IPS DF 4.7 (cell line): ENCODE measurements around the gene SLC9A1.
"Not testable (repeated sequence)": the region's sequence is repeated elsewhere in the genome, so short reads cannot be mapped to it uniquely, and the experiment has no call there.

Experiments used
- DNase-seq: peaks from one replicate; pipeline ENCODE4 v3.0.0-alpha.2; 2013; ENCODE audit warnings: low spot score; ENCODE audit errors: extremely low read depth

SLC9A1 gene

DNA sequence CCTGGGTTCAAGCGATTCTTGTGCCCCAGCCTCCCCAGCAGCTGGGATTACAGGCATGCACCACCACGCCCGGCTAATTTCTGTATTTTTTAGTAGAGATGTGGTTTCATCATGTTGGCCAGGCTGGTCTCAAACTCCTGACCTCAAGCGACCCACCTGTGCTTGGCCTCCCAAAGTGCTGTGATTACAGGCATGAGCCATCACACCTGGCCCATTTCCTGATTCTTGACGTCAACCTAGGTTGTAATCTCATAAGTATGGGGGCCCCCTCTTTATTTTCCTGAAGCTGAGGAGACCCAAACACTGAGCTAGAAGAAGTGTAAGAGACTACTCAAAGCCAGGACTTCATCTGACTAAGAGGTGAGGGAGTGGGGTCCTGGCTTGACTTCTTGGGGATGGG, 21.8 kb downstream of the SLC9A1 start:
- no peak for DNase-seq

DNA sequence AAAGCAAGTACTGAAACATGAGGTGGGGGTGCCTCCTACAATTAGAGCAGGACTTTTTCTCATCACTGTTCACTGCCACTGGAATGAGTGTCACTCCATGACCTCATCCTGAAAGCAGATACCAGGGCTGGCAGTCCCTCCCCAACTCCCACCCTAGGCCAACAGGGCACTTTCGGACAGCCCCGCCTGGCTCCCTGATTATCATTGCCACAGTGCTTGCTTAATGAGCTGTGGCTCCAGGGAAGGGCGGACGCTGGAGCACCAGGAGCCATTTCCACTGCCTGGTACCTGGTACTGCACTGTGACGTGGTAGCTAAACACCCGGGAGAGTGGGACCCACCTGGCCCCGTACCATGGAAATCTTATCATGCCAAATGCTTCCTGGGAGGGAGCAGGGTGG, 22.3 kb downstream of the SLC9A1 start:
- no peak for DNase-seq

DNA sequence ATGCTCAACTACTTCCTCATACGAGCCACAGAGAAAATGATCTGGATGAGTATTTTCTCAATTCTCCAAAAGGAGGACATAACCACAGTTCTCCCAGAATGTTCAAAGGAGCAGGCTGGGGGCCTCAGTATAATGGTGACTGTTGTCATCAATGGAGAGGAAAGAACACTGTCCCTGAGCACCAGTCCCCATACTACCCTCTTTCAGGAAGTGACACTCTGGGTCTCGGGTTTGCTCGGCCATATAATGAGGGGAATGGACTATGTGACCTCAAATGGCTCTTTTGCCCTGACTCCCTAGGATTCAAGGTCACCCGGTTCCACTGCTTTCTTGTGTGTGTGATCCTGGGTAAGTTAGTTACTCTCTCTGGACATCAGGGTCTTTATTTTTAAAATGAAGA, 22.8 kb downstream of the SLC9A1 start:
- DNase-seq: no peak

DNA sequence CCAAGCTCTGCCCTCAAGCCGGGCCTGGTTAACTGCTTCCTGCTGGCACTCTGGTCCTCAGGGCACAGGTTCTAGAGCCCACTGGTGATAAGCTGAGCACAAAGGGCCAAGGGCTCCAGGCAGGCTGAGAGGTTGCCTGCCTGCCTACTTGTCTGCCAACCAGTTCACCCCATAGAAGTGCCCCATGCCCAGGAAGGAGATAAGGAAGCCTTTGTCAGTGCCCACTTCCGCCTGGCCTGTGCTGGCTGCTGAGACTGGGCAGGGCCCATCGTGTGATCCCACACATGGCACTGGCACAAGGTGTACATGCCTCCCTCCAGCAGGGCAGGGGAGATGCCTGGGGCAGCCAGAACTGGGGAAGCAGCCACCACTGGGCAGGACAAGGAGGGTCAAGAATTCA, 24.1 kb downstream of the SLC9A1 start:
- no peak for DNase-seq

DNA sequence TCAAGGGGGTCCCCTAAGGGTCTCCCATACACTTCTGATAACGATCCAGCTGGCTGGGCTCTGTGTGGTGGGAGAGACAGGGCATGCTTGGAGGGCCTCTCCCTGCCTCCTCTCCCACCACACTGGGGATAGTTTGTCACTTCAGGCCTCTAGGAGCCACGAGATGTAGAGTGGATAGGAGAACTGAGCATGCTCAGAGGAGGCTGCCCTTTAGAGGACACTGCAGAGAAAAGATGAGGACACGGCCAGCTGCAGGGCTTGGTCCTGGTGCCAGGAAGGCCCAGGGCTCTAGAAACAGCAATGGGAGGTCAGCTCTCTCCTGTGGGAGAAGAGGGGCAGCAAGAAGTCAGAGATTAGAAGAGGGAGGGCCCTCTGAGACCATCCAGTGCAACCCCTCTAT, 25.7 kb downstream of the SLC9A1 start:
- DNase-seq: no peak

DNA sequence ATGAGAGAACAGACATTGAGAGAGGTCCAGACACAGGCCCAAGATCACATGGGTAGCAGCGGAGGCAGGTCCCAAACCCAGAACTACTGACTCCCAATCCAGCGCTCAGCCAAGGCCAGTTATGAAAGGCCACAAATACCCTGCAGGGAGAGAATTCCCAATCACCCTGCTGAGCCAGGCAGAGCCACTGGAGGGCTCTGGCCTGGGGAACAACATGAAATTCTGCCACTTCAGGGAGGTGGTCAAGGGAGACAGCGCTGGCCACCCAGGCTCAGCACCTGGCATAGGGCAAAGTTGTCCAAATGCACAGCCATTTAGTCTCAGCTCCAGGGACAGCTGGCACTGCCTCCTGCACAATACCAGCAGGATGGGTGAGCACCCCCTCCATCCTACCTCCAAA, 27.5 kb downstream of the SLC9A1 start:
- no peak for DNase-seq

DNA sequence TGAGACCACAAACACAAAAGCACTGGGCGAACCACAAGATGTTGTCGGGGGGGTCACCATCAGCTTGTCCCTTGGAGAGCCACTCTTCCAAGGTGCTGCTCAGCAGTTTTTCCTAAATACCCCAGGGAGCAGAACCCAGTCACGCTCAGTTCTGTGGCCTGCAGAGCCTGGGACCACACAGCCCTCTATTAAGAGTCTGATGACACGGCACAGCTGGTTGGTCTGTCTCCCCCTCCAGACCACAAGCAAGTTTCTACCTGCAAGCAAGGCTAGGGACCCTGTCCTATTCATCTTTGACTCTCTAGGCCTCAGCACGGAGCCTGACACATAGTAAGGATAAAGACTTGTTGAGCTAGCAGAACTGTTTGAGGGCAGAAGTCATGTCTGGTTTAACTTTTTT, 28.5 kb downstream of the SLC9A1 start:
- DNase-seq: no peak

DNA sequence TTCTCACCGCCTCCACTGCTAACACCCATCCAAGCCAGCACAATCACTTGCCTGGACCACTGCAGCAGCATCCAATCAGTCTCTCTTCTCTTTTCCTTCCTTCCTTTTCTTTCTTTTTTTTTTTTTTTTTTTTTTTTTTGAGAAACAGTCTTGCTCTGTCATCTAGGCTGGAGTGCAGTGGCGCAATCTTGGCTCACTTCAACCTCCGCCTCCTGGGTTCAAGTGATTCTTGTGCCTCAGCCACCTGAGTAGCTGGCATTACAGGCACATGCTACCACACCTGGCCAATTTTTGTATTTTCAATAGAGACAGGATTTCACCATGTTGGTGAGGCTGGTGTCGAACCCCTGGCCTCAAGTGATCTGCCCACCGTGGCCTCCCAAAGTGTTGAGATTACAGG, 29.8 kb downstream of the SLC9A1 start:
- DNase-seq: not testable (repeated sequence)

DNA sequence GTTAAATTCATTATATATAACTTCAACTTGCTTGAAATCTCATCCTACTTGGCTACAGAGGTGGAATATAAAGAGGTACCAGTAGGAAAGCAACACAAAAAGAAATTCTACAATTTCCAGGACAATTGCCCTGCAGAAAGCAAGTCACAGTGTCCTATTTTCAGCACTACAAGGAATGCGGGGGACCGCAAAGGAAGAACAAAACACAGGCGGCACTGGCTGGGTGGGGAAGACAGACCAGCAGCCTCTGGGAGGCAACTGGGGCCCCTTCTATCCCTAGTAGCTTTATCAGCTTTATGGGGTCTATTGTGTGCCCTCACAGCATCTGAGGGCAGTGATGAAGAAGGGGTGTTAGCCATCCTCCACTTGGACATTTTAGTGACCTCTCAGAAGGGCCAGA, 30.5 kb downstream of the SLC9A1 start:
- no peak for DNase-seq

DNA sequence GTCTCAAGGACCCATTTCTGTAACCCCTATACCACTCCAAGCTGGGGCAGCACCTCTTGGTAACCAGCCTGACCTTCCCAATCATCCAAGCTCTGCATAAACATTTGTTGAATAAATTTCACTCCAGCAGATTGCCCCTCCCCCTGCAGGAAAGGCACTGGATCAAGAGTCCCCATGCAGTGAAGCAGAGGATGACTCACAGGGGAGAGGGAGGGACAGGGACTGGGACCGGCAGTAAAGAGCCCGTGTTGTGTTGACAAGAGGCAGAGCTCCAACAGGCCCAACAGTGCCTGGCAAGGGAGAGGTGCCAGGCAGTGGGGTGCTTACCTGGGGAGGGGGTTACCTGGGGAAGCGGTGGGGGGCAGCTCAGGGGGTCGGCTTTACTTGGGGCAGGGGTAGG, 32.3 kb downstream of the SLC9A1 start:
- no peak for DNase-seq

DNA sequence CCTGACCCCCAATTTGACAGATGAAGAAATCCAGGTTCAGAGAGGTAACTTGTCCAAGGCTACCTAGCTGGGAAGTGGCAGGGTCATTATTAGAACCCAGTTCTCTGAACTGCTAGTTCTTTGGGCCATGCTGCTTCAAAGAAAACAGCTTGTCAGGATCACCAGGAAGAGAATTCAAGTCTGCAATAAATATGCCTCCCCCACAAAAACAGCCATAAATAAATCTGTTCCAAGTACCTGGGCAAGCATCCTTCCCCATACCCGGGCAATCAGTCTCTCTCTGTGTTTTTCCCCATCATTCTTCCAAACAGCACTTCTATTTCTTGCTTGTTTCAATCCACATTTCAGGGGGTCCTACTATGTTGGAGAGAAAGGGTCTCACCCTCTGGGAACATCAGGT, 34.1 kb downstream of the SLC9A1 start:
- DNase-seq: no peak

DNA sequence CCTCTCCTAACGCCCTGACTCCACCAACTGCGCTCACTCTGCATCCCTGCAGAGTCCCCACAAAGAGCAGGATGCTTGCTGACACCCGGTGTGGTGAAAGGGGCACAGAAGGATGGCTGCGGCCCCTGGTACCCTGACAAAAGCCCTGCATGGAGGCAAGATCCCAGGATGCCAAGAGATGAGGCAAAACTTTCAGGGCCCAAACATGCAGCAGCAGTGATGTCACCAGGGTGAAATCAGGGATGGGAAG, 36.6 kb downstream of the SLC9A1 start:
- DNase-seq: no peak

DNA sequence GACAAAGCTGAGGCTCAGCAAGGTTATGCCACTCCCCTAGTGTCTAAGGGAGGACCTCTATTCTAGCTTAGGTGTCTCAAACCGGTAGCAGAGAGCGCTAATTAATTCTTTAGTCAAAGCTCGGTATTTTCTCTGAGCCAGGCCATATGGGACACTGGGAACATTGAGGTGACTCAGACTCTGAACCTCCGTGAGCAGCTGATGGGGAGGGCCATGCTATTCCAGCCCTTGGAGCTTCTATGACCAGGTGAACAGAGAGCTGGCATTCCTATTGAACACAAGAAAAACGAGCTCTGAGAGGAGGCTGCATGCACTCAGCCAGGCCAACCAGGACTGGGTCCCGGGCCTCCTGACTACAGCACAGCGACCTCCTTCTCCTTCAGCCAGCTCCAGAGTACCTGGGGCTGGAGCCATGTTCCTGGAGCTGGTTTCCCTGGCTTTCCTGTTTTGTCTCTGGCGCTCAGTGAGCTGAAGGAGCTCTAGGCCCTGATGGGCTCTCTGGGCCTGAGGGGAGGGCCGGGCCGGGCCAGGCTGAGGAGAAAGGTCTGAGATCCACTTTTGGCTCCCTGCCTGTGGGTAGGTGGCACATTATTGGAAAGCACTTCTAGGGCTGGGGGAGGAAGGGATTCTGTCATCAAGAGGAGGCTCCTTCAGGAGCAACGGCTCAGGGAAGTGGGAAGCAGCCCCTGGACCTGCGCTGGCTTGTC, 37.0 kb downstream of the SLC9A1 start:
- no peak for DNase-seq

DNA sequence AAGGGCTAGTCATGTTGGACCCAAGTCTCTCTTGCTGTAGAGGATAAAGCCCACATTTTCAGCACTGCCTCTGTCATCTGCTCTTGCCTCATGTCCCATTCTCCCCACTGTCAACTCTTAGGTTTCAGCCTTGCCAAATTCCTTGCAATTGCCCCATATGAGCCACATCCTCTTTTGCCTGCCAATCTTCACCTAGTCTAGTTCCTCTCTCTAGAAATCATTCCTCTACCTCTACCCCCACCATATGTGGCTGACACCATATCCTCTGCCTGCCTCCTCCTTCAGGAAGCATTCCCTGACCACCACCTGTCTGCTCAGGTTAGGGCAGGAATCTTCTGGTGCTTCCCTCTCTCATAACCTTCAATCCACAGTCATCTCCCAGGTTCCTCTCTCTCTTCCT, 38.2 kb downstream of the SLC9A1 start:
- no peak for DNase-seq

DNA sequence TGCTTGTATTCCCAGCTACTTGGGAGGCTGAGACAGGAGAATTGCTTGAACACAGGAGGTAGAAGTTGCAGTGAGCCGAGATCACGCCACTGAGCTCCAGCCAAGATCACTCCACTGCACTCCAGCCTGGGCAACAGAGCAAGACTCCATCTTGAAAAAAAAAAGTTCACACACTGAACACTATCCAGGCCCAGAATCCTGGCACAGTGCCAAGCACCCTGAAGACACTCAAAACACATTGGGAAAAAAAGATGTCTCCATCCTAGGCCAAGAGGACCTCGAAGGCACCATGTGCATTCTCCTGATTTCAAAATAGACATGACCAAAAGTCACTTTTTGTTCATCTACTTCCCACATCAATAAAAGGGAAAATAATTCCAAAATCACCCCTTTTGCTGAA, 38.7 kb downstream of the SLC9A1 start:
- DNase-seq: no peak

DNA sequence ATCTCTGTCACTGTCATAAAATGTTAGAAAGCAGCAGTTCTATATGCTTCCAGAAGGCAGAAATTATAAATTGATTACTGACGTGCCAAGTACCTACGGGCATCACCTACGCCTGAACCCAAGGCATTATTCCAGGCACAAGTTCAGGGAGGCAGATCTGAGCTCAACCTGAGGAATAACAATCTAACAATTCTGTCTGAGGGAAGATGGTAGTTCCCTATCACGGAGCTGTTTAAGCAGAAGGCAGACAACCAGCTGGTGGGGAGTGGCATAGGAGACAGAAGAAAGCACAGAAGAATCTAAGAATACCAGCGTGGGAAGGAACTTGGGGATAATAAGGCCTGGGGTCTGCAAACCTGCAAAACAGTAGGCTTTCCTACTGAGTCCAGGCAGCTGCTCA, 40.4 kb downstream of the SLC9A1 start:
- no peak for DNase-seq

DNA sequence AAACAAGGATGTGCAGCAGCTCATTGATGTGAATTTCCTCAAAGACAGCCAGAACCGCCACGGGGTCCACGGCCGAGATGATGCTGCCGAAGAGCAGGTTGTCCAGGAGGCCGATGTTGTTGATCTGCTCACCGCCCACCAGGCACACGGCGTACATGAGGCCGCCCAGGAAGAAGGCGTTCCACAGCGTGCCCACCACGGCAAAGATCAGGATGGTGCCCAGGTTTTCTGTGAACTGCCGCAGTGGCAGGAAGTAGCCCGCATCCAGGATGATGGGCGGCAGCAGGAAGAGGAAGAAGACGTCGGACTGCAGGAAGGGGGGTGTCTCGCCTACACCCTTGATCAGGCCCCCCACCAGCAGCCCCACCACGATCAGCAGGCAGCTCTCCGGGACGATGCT, 41.1 kb downstream of the SLC9A1 start:
- DNase-seq: no peak

DNA sequence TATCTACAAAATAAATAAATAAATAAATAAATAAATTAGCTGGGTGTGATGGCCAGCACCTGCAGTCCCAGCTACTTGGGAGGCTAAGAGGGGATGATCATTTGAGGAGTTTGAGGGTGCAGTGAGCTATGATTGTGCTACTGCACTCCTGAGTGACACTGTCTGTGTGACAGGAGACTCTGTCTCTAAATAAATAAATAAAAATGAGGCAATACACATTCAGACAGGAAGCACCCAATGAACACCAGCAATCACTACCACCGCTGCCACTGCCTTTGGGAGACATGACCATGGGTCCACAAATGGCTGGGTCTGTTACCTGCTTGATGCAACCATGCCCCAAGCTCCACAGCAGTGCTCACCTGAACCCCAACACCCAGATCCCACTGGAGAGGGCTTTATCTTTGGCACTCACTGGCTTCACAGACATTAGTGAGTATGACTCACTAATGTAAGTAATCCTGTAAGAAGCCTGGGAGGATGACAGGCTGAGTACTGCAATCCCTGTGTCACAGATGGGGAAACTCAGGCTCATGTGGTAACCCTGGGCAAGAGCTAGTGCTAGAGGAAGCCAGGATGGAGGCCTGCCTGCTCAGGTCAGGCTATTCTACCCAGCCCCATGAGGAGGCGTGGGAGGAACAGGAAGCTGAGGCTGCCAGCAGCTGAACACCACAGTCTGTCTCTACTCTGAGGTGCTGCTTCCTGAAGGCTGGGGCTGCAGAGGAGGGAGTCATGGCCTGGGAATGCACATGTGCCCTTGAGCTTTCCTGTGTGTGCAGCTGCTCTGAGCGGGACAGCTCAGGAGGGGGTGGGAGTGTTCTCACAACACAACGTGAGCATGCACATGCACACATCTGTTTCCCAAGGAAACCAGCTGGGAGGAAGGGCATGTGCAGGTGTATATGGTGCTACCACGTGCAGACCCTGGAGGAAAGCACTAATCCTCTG, 43.0 kb downstream of the SLC9A1 start:
- DNase-seq: no peak

DNA sequence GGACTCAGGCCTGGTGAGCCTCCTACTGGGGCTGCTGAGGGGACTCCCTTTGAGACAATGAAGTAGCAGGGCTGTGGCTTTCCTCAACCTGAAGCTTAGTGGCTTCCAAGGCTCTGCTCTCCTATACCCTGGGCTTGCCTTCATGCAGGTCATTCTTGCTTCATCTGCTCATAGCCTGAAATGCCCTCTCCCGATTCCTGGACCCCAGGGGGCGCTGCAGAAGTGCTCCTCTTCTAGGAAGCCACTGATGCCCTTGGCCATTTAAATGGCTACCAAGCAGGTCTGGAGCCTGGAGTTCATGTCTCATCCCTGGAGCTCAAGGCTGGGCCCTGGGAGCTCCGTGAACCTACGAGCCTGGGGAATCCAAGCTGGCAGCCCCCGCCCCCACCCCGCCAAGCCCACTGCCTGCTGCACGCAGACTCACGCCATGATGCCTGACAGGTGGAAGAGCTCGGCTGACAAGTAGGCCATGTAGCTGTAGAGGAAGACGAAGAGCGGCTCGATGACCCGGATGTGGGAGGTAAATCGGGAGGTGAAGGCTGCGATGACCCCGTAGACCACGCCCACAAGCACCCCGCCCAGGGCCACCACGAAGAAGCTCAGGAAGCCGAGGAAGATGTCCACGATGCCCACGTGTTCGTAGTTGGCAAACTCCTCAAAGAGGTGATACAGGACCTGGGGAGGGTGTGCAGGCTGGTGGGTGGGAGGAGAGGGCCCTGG, 45.7 kb downstream of the SLC9A1 start:
- no peak for DNase-seq

DNA sequence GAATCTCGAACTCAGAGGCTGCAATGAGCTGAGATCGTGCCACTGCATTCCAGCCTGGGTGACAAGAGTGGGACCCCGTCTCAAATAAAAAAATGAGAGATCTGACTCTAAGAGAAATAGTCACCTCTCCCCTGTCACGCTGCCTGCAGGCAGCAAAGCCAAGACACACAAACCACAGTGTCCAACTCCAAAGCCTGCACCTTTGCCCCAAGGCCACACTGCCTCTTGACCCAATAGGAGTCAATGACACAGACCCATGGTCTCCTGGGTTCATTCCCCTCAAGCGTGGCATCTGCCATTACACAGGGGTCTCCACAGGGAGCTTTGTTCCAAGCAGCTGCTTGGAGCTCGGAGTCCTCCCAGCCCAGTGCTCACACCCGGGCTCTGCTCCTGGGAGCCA, 46.3 kb downstream of the SLC9A1 start:
- DNase-seq: no peak

DNA sequence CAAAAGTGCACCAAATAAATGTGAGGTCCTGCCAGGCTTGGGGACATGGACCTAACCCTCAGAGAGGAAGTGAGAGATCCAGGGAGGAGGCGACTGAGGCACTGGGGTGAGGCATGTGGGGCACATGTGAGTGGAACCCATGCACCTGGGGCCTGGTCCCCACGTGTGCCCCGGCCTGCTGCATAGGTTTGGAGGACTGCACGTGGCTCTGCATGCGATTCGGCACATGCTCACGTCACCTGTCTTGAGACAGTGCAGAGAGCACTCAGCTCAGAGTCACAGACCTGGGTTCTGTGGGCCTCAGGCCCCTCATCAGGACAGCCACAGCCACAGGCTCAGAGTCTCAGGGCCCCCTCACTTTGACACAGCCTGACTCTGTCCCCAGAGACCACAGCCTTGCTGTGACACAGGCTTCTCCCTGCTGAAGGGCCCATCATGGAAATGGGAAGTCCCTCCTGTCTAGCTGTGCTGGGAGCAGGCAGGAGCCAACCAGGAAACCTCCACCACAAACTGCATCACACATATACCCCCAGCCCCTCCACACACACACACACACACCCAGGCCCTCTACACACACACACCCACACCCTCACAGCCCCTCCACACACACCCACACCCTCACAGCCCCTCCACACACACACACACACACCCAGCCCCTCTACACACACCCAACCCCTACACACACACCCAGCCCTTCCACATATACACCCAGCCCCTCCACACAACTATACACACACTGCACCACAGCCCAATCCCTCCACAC, 48.2 kb downstream of the SLC9A1 start:
- DNase-seq: no peak

DNA sequence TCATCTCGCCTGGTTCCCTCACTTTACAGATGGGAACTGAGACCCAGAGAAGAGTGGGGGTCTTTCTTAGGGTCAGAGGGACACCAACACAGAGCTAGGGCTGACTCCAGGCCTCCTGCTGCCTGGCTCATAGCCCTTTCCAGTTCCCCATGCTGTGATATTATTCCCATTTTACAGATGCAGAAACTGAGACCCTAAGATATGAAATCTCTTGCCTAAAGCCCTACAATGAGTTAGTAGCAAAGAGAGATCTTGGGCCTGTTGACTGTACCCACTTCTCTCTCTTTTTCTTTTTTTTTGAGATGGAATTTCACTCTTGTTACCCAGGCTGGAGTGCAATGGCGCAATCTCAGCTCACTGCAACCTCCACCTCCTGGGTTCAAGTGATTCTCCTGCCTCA, 49.9 kb downstream of the SLC9A1 start:
- no peak for DNase-seq
